Measurements from ENCODE around the gene PRSS8.
"Not testable (repeated sequence)": the region's sequence is repeated elsewhere in the genome, so short reads cannot be mapped to it uniquely, and the experiment has no call there.

Gene PRSS8

DNA sequence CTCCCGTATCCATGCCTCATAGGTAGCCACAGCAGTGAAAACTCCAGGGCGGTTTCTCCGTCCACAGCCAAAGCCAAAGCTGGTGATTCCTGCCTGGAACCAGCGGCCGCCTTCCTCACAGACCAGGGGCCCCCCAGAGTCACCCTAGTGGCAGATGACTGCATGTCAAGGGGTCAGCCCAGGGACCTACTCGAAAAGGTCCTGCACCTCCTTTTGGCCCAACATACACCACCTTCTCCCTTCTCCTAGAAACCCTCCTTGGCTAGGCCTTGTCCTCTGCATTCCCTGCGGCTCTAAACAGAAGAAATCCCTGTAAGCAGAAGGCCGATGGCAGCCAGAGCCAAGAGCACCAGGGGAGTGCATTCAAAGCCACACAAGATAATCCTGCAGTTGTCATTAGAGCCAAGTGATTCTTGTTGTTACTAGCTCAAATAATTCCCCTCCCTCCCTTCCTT lies 8.2 kb upstream of the PRSS8 start:
- peak overlapping the region; percentile 83; the same call in 1 of the 2 replicates for H3K4me2 ChIP-seq
- H3K27me3 ChIP-seq: no peaks in the 10 kb centered on the region
- no peak overlapping the region for H3K27ac ChIP-seq
- no peaks in the 10 kb centered on the region for H4K20me1 ChIP-seq
- no peak for TF ChIP-seq Cebpa-rat (IDR thresholded peaks at IDR 0.05)
- no peaks in the 10 kb centered on the region for H3K36me3 ChIP-seq
- H3K4me1 ChIP-seq: peaks cover 38% of the 10 kb centered on the region
- no peaks in the 10 kb centered on the region for H3K9me3 ChIP-seq
- no peak overlapping the region for H3K9ac ChIP-seq
- H3K4me3 ChIP-seq: no peak overlapping the region

- H4K20me1 ChIP-seq: no peaks in the 10 kb centered on the region
- peak overlapping the region; percentile 85 for H3K27ac ChIP-seq
- peak overlapping the region; percentile 83 for H3K4me2 ChIP-seq
- no peak for TF ChIP-seq Cebpa-rat (IDR thresholded peaks at IDR 0.05)
- H3K4me3 ChIP-seq: peak overlapping the region; percentile 64
- H3K4me1 ChIP-seq: peaks cover 38% of the 10 kb centered on the region
- peak overlapping the region; percentile 80 for H3K9ac ChIP-seq
- no peaks in the 10 kb centered on the region for H3K27me3 ChIP-seq
- H3K36me3 ChIP-seq: no peaks in the 10 kb centered on the region
- no peaks in the 10 kb centered on the region for H3K9me3 ChIP-seq
Observed at GRCh38 chr16:31143011-31143693, 7.6 kb upstream of the PRSS8 start.

- Histone ChIP-seq H3K27ac (peak overlapping the region; percentile 85), H3K9me3 (no peaks in the 10 kb centered on the region), H3K27me3 (no peaks in the 10 kb centered on the region), H3K4me3 (peak overlapping the region; percentile 64), H3K4me2 (peak overlapping the region; percentile 89), H3K36me3 (no peaks in the 10 kb centered on the region), H4K20me1 (no peaks in the 10 kb centered on the region), H3K4me1 (peaks cover 38% of the 10 kb centered on the region), H3K9ac (peak overlapping the region; percentile 80)
- TF ChIP-seq Cebpa-rat (IDR thresholded peaks at IDR 0.05): no peak
Observed at GRCh38 chr16:31142109-31143010, 6.8 kb upstream of the PRSS8 start.

DNA sequence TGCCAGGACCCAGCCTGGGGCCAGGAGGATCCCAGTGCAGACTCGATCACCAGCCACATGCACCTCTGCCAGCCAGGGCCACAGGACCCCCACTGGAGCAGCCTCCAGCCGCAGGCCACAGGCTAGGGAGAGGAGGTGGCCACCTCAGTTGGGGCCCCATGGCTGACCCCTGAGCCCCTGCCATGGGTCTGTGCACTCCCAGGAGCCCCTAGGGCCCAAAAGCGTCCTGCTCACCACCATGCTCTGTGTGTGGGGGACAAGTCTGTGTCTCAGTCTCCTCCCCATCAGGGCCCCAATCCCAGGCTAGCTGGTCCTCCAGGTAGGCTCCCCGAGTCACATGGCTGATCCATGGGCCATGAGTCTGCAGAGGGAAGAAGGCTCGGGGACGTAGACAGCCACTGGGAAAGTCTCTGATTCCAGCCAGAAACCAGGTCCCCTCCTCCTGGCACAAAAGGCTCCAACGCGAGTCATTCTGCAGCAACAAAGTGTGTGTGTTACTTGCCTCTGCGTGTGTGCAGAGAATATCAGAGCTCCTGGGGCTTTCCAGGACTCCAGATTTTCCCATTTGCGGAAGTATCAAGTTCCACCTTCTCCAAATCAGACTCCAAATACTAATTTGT lies 6.1 kb upstream of the PRSS8 start:
- Histone ChIP-seq H3K4me1 (peaks cover 38% of the 10 kb centered on the region), H3K27ac (peak overlapping the region; percentile 76), H3K9me3 (no peaks in the 10 kb centered on the region), H3K27me3 (no peaks in the 10 kb centered on the region), H4K20me1 (no peaks in the 10 kb centered on the region), H3K36me3 (no peaks in the 10 kb centered on the region), H3K4me3 (peak overlapping the region; percentile 51), H3K4me2 (peak overlapping the region; percentile 89), H3K9ac (peak overlapping the region; percentile 76)
- TF ChIP-seq Cebpa-rat (IDR thresholded peaks at IDR 0.05): no peak

- H3K27me3 ChIP-seq, H4K20me1 ChIP-seq, H3K9me3 ChIP-seq, H3K36me3 ChIP-seq, H3K4me3 ChIP-seq: not testable (repeated sequence)
- Histone ChIP-seq H3K9ac (peak overlapping the region; percentile 76; the same call in 1 of the 2 replicates), H3K4me2 (peak overlapping the region; percentile 89), H3K27ac (peak overlapping the region; percentile 76), H3K4me1 (peaks cover 38% of the 10 kb centered on the region)
Observed at GRCh38 chr16:31141071-31141469, 5.5 kb upstream of the PRSS8 start.

- Histone ChIP-seq H3K27me3 (no peaks in the 10 kb centered on the region), H3K4me2 (no peak overlapping the region), H3K9ac (no peak overlapping the region), H3K4me3 (no peak overlapping the region), H3K27ac (0 out of 2 replicates have a peak overlapping the region, but pooled peaks have one; percentile 22), H3K4me1 (peaks cover 50% of the 10 kb centered on the region), H3K36me3 (no peaks in the 10 kb centered on the region), H4K20me1 (no peaks in the 10 kb centered on the region), H3K9me3 (no peaks in the 10 kb centered on the region)
- no peak for TF ChIP-seq Cebpa-rat (IDR thresholded peaks at IDR 0.05)
Observed at GRCh38 chr16:31138621-31139578, 3.4 kb upstream of the PRSS8 start.

DNA sequence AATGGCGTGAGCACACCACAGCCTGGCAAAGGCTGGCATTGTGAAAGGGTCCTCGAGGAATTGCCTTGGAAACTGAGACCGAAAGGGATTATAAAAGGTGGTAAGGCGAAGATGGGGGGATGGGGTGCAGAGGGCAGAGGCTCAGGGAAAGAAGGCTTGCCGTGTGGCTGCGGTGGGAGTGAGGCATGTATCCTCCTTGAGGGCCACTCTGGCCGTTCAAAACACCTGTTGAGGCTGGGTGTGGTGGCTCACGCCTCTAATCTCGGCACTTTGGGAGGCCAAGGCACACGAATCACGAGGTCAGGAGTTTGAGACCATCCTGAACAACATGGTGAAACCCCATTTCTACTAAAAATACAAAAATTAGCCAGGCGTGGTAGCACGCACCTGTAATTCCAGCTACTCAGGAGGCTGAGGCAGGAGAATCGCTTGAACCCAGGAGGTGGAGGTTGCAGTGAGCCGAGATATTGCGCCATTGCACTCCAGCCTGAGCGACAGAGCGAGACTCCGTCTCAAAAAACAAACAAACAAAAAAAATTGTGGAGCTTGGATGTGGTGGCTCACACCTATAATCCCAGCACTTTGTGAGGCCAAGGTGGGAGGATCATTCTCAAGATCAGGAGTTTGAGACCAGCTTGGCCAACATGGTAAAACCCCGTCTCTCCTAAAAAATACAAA lies 1.4 kb upstream of the PRSS8 start:
- H3K27ac ChIP-seq, H3K4me3 ChIP-seq, H4K20me1 ChIP-seq, H3K9me3 ChIP-seq, H3K27me3 ChIP-seq, H3K4me2 ChIP-seq, H3K9ac ChIP-seq: not testable (repeated sequence)
- peaks cover 49% of the 10 kb centered on the region for H3K4me1 ChIP-seq
- peaks cover 15% of the 10 kb centered on the region for H3K36me3 ChIP-seq

- no peak overlapping the region for H3K9ac ChIP-seq
- no peak overlapping the region for H3K27ac ChIP-seq
- H3K4me2 ChIP-seq: no peak overlapping the region
- H3K27me3 ChIP-seq: no peaks in the 10 kb centered on the region
- peaks cover 22% of the 10 kb centered on the region for H3K36me3 ChIP-seq
- H4K20me1 ChIP-seq: no peaks in the 10 kb centered on the region
- no peak for TF ChIP-seq Cebpa-rat (IDR thresholded peaks at IDR 0.05)
- no peaks in the 10 kb centered on the region for H3K9me3 ChIP-seq
- H3K4me1 ChIP-seq: peaks cover 42% of the 10 kb centered on the region
- no peak overlapping the region for H3K4me3 ChIP-seq
Observed at GRCh38 chr16:31136287-31136662, 748 bp upstream of the PRSS8 start.

Data from BLaER1 (cell line).